Liver (tissue), 9 donors: ENCODE results near the gene KIZ. TPM values are rescaled to one million over a fixed set of nuclear protein-coding genes. Genes with fewer than 3 reads are reported as not detected.

ENCODE experiments used
- DNase-seq: peaks from one replicate; pipeline ENCODE4 v3.0.0-alpha.2; 2017; ENCODE audit warnings: low spot score
- H3K27ac ChIP-seq, 2 donors: one replicate each; pipeline ENCODE4 v1.7.0; 2013; ENCODE audit warnings: inconsistent platforms in 2 of 2, low read length in 2 of 2, control low read depth in 1 of 2, low read depth in 1 of 2, mild to moderate bottlenecking in 1 of 2
- H3K27me3 ChIP-seq, 4 donors: one replicate each; pipeline versions ENCODE4 v1.6.1 to v1.7.0; 2013; ENCODE audit warnings: low read length in 3 of 4, inconsistent platforms in 1 of 4, mild to moderate bottlenecking in 1 of 4, moderate library complexity in 1 of 4; ENCODE audit not compliant: control insufficient read depth in 4 of 4, insufficient read depth in 4 of 4
- H3K36me3 ChIP-seq, 4 donors: one replicate each; pipeline versions ENCODE4 v1.6.1 to v1.7.0; 2013; ENCODE audit warnings: low read length in 3 of 4, mild to moderate bottlenecking in 3 of 4, low read depth in 1 of 4, moderate library complexity in 1 of 4; ENCODE audit not compliant: control insufficient read depth in 4 of 4, insufficient read depth in 3 of 4
- H3K4me1 ChIP-seq, 4 donors: one replicate each; pipeline versions ENCODE4 v1.6.1 to v1.7.0; 2013; ENCODE audit warnings: low read length in 3 of 4, mild to moderate bottlenecking in 3 of 4, moderate library complexity in 1 of 4; ENCODE audit not compliant: control insufficient read depth in 4 of 4, insufficient read depth in 4 of 4
- H3K4me3 ChIP-seq, 3 donors: one replicate each; pipeline versions ENCODE4 v1.6.1 to v1.7.0; 2013; ENCODE audit warnings: low read length in 3 of 3, control low read depth in 1 of 3, low read depth in 1 of 3, mild to moderate bottlenecking in 1 of 3
- H3K9ac ChIP-seq, 2 donors: one replicate each; pipeline ENCODE4 v1.7.0; 2013; ENCODE audit warnings: low read length in 2 of 2, mild to moderate bottlenecking in 2 of 2, moderate library complexity in 2 of 2, control low read depth in 1 of 2, low read depth in 1 of 2
- H3K9me3 ChIP-seq, 4 donors: one replicate each; pipeline versions ENCODE4 v1.6.1 to v1.7.0; 2013; ENCODE audit warnings: low read length in 3 of 4; ENCODE audit not compliant: control insufficient read depth in 4 of 4
- ATF3 ChIP-seq: IDR thresholded peaks from 2 replicates; pipeline ENCODE4 v1.6.1; 2016; ENCODE audit warnings: antibody characterized with exemption
- CTCF ChIP-seq: fragments of 150-350 bp; IDR thresholded peaks from 2 replicates; pipeline ENCODE4 v1.5.1; 2017; ENCODE audit warnings: improper control_type of control experiment, low read depth, low read length; ENCODE audit not compliant: missing input control
- EGR1 ChIP-seq, 2 donors: IDR thresholded peaks; 2 replicates each; pipeline ENCODE4 v1.6.1; 2016 to 2018; ENCODE audit warnings: antibody characterized with exemption in 2 of 2, low read depth in 2 of 2
- FOXA1 ChIP-seq: IDR thresholded peaks from 2 replicates; pipeline ENCODE4 v1.6.1; 2016; ENCODE audit warnings: antibody characterized with exemption
- FOXA2 ChIP-seq: IDR thresholded peaks from 2 replicates; pipeline ENCODE4 v1.6.1; 2016; ENCODE audit warnings: antibody characterized with exemption
- HNF4A ChIP-seq, 2 donors: conservative IDR thresholded peaks; 2 replicates each; pipeline ENCODE4 v1.6.1; 2016; ENCODE audit warnings: antibody characterized with exemption in 2 of 2, mild to moderate bottlenecking in 2 of 2
- JUND ChIP-seq, 2 donors: IDR thresholded peaks; 2 replicates each; pipeline ENCODE4 v1.6.1; 2016; ENCODE audit warnings: antibody characterized with exemption in 2 of 2
- MAX ChIP-seq: IDR thresholded peaks from 2 replicates; pipeline ENCODE4 v1.6.1; 2016; ENCODE audit warnings: antibody characterized with exemption
- RAD21 ChIP-seq, 2 donors: IDR thresholded peaks; 2 replicates each; pipeline ENCODE4 v1.6.1; 2016; ENCODE audit warnings: antibody characterized with exemption in 2 of 2, mild to moderate bottlenecking in 2 of 2
- RXRA ChIP-seq, 2 donors: IDR thresholded peaks; 2 replicates each; pipeline ENCODE4 v1.6.1; 2017 to 2018; ENCODE audit warnings: antibody characterized with exemption in 2 of 2, mild to moderate bottlenecking in 1 of 2
- TAF1 ChIP-seq: conservative IDR thresholded peaks from 2 replicates; pipeline ENCODE4 v1.6.1; 2016; ENCODE audit warnings: antibody characterized with exemption, mild to moderate bottlenecking
- YY1 ChIP-seq: IDR thresholded peaks from 2 replicates; pipeline ENCODE4 v1.6.1; 2016; ENCODE audit warnings: antibody characterized with exemption, mild to moderate bottlenecking
- ZBTB33 ChIP-seq: IDR thresholded peaks from 2 replicates; pipeline ENCODE4 v1.6.1; 2016; ENCODE audit warnings: antibody characterized with exemption
- WGBS: extraction: QIAGEN DNeasy Blood & Tissue Kit; methylation state at CpG from one replicate; pipeline ENCODE4 v1.1.7; 2013; 5-methylcytosine and 5-hydroxymethylcytosine counted together
- polyA plus RNA-seq, 2 donors: library from polyadenylated mRNA; stranded (reverse) in 1 of 2; unstranded in 1 of 2; fragments of 200-250 nt in 1 of 2; fragments of >200 nt in 1 of 2; fragmentation: Nextera tagmentation in 1 of 2; extraction: Ambion mirVana in 1 of 2; gene quantifications; one replicate each; pipeline versions ENCODE4 v1.2.1 to v1.2.3, GENCODE V29; 2013 to 2015
- total RNA-seq, 2 donors: library from RNA; depleted of rRNA; stranded (reverse); fragments of >200 nt; gene quantifications; one replicate each; pipeline ENCODE4 v1.2.3, GENCODE V29; 2014
- donor health status: healthy.
- donor health status: healthy.
- donor health status: healthy.
- donor health status: healthy.
- donor health status: healthy.

Gene KIZ
- total and polyA plus RNA-seq, 4 donors: 3.0 to 9.5 (median 5.2) TPM

- TF ChIP-seq RXRA (IDR thresholded peaks at IDR 0.05): no peak
- no peak for TF ChIP-seq FOXA2
- no peak for TF ChIP-seq YY1
- TF ChIP-seq HNF4A (conservative IDR thresholded peaks at IDR 0.05): no peak
- no peak for TF ChIP-seq FOXA1
- TF ChIP-seq JUND (IDR thresholded peaks at IDR 0.05): no peak
- TF ChIP-seq CTCF: no peak
These were observed 35.7 kb upstream of the KIZ start (continued) for GRCh38 chr20:21090111-21090618.

GRCh38 chr20:21090721-21091120 lies 35.2 kb upstream of the KIZ start:
- H3K9ac ChIP-seq: no peak overlapping the region
- H3K36me3 ChIP-seq: no peaks in the 10 kb centered on the region
- 70% methylated on average over 11 of the region's 11 CpGs for WGBS
- no peaks in the 10 kb centered on the region for H3K4me1 ChIP-seq
- H3K4me3 ChIP-seq: no peak overlapping the region
- no peak overlapping the region for H3K27ac ChIP-seq
- no peak for TF ChIP-seq MAX
- TF ChIP-seq EGR1 (IDR thresholded peaks at IDR 0.05; ENCODE audit: low read depth in 2 of 2): no peak
- DNase-seq: no peak
- H3K27me3 ChIP-seq: peaks cover 2 to 19% (median 4%) of the 10 kb centered on the region in 4 donors
- H3K9me3 ChIP-seq: no peaks in the 10 kb centered on the region

- no peak for TF ChIP-seq FOXA2
- TF ChIP-seq TAF1: no peak
- no peak for TF ChIP-seq ZBTB33
- TF ChIP-seq ATF3: no peak
- TF ChIP-seq RAD21 (IDR thresholded peaks at IDR 0.05): no peak
- TF ChIP-seq RXRA (IDR thresholded peaks at IDR 0.05): no peak
- TF ChIP-seq HNF4A (conservative IDR thresholded peaks at IDR 0.05): no peak
- no peak for TF ChIP-seq MAX
- no peak for TF ChIP-seq EGR1 (IDR thresholded peaks at IDR 0.05; ENCODE audit: low read depth in 2 of 2)
- TF ChIP-seq CTCF: no peak
- Histone ChIP-seq H3K36me3 (no peaks in the 10 kb centered on the region), H3K4me1 (no peaks in the 10 kb centered on the region), H3K9ac (no peak overlapping the region), H3K4me3 (no peak overlapping the region), H3K27ac (no peak overlapping the region), H3K27me3 (peaks cover 2 to 19% (median 4%) of the 10 kb centered on the region in 4 donors), H3K9me3 (no peaks in the 10 kb centered on the region)
- DNase-seq: no peak
- 71% methylated on average over 3 of the region's 3 CpGs for WGBS
These were observed 33.1 kb upstream of the KIZ start for GRCh38 chr20:21092806-21093205.
